SK-N-SH treated with all-trans-retinoic acid at 6 μM for 48 hours (cell line): Measurements from ENCODE around the gene CFAP107.

ENCODE experiments used
- ATAC-seq: fragments of 200-7000 bp; cut with Tn5 transposase; 3 replicates; pipeline ENCODE4 v1.9.1; 2020; ENCODE audit warnings: mild to moderate bottlenecking, moderate library complexity
- ARNTL ChIP-seq: fragments of 450-650 bp; formaldehyde crosslinking; IDR thresholded peaks from 2 replicates; pipeline ENCODE4 v1.5.0; 2020; ENCODE audit warnings: low read depth, mild to moderate bottlenecking, moderate library complexity, borderline replicate concordance
- BACH2 ChIP-seq: fragments of 250-450 bp; sonication (Bioruptor Pico); IDR thresholded peaks from 2 replicates; pipeline ENCODE4 v1.9.0; 2021; ENCODE audit warnings: mild to moderate bottlenecking, borderline replicate concordance
- CSDC2 ChIP-seq: fragments of 250-450 bp; sonication (Bioruptor Pico); IDR thresholded peaks from 2 replicates; pipeline ENCODE4 v1.5.0; 2020; ENCODE audit warnings: mild to moderate bottlenecking, moderate library complexity
- CSRNP3 ChIP-seq: fragments of 250-450 bp; sonication (Bioruptor Pico); IDR thresholded peaks from 2 replicates; pipeline ENCODE4 v1.5.1; 2021; ENCODE audit warnings: mild to moderate bottlenecking, moderate library complexity
- ESRRG ChIP-seq: fragments of 250-450 bp; sonication (Bioruptor Pico); IDR thresholded peaks from 2 replicates; pipeline ENCODE4 v1.6.1; 2021; ENCODE audit warnings: mild to moderate bottlenecking
- GLIS3 ChIP-seq: fragments of 250-450 bp; sonication (Bioruptor Pico); IDR thresholded peaks from 2 replicates; pipeline ENCODE4 v1.5.0; 2020; ENCODE audit warnings: mild to moderate bottlenecking, moderate library complexity
- OSR1 ChIP-seq: fragments of 250-450 bp; sonication (Bioruptor Pico); IDR thresholded peaks from 2 replicates; pipeline ENCODE4 v1.8.0; 2022; ENCODE audit warnings: moderate library complexity, mild to moderate bottlenecking, inconsistent platforms
- PPARA ChIP-seq: fragments of 250-450 bp; sonication (Bioruptor Pico); IDR thresholded peaks from 2 replicates; pipeline ENCODE4 v1.5.0; 2020; ENCODE audit warnings: mild to moderate bottlenecking, borderline replicate concordance
- RARB ChIP-seq: fragments of 250-450 bp; sonication (Bioruptor Pico); IDR thresholded peaks from 2 replicates; pipeline ENCODE4 v1.8.0; 2021; ENCODE audit warnings: mild to moderate bottlenecking, moderate library complexity
- SNAI2 ChIP-seq: fragments of 250-450 bp; sonication (Bioruptor Pico); IDR thresholded peaks from 2 replicates; pipeline ENCODE4 v1.5.0; 2020; ENCODE audit warnings: mild to moderate bottlenecking, moderate library complexity
- TCF4 ChIP-seq: fragments of 250-450 bp; sonication (Bioruptor Pico); IDR thresholded peaks from 2 replicates; pipeline ENCODE4 v1.8.0; 2021; ENCODE audit warnings: mild to moderate bottlenecking, moderate library complexity, borderline replicate concordance
- TSHZ2 ChIP-seq: fragments of 250-450 bp; sonication (Bioruptor Pico); IDR thresholded peaks from 2 replicates; pipeline ENCODE4 v1.5.0; 2020; ENCODE audit warnings: mild to moderate bottlenecking, moderate library complexity
- ZFP3 ChIP-seq: fragments of 250-450 bp; sonication (Bioruptor Pico); IDR thresholded peaks from 2 replicates; pipeline ENCODE4 v1.5.0; 2020; ENCODE audit warnings: mild to moderate bottlenecking, moderate library complexity
- ZFP30 ChIP-seq: fragments of 450-650 bp; formaldehyde crosslinking; IDR thresholded peaks from 2 replicates; pipeline ENCODE4 v1.5.0; 2022; ENCODE audit warnings: mild to moderate bottlenecking, moderate library complexity
- ZNF565 ChIP-seq: fragments of 450-650 bp; formaldehyde crosslinking; conservative IDR thresholded peaks from 2 replicates; pipeline ENCODE4 v1.5.0; 2020; ENCODE audit warnings: low read depth, mild to moderate bottlenecking, moderate library complexity
- ZNF70 ChIP-seq: fragments of 450-650 bp; formaldehyde crosslinking; IDR thresholded peaks from 2 replicates; pipeline ENCODE4 v1.5.0; 2020; ENCODE audit warnings: mild to moderate bottlenecking, moderate library complexity
- TF ChIP-seq, protein P1 (sequence below): fragments of 250-450 bp; sonication (Bioruptor Pico); IDR thresholded peaks from 2 replicates; pipeline ENCODE4 v1.5.1; 2020; ENCODE audit warnings: low read depth, mild to moderate bottlenecking, moderate library complexity
- TF ChIP-seq, protein P2 (sequence below): fragments of 250-450 bp; sonication (Bioruptor Pico); IDR thresholded peaks from 2 replicates; pipeline ENCODE4 v1.8.0; 2021; ENCODE audit warnings: low read depth, mild to moderate bottlenecking, moderate library complexity, borderline replicate concordance

CFAP107 gene

GRCh38 chr1:12810691-12811408 lies 64.8 kb downstream of the CFAP107 start:
- TF ChIP-seq PPARA (CRISPR knock-in tag) (no peak), ZNF565 (no peak), ESRRG (CRISPR knock-in tag) (no peak), BACH2 (CRISPR knock-in tag) (no peak), CSRNP3 (no peak), TSHZ2 (no peak), RARB (no peak), SNAI2 (no peak), CSDC2 (no peak), OSR1 (CRISPR knock-in tag) (no peak), ZFP3 (no peak), ZNF70 (CRISPR knock-in tag) (no peak), TCF4 (CRISPR knock-in tag) (no peak), ARNTL (CRISPR knock-in tag) (no peak), GLIS3 (no peak)
- TF ChIP-seq, protein P1, sequence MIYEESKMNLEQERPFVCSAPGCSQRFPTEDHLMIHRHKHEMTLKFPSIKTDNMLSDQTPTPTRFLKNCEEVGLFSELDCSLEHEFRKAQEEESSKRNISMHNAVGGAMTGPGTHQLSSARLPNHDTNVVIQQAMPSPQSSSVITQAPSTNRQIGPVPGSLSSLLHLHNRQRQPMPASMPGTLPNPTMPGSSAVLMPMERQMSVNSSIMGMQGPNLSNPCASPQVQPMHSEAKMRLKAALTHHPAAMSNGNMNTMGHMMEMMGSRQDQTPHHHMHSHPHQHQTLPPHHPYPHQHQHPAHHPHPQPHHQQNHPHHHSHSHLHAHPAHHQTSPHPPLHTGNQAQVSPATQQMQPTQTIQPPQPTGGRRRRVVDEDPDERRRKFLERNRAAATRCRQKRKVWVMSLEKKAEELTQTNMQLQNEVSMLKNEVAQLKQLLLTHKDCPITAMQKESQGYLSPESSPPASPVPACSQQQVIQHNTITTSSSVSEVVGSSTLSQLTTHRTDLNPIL (CRISPR knock-in tag) = no peak
- TF ChIP-seq, protein P2, sequence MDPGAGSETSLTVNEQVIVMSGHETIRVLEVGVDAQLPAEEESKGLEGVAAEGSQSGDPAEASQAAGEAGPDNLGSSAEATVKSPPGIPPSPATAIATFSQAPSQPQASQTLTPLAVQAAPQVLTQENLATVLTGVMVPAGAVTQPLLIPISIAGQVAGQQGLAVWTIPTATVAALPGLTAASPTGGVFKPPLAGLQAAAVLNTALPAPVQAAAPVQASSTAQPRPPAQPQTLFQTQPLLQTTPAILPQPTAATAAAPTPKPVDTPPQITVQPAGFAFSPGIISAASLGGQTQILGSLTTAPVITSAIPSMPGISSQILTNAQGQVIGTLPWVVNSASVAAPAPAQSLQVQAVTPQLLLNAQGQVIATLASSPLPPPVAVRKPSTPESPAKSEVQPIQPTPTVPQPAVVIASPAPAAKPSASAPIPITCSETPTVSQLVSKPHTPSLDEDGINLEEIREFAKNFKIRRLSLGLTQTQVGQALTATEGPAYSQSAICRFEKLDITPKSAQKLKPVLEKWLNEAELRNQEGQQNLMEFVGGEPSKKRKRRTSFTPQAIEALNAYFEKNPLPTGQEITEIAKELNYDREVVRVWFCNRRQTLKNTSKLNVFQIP = no peak
- peak; percentile 88 for ATAC-seq

GRCh38 chr1:12811409-12811784 lies 65.4 kb downstream of the CFAP107 start:
- TF ChIP-seq TCF4 (CRISPR knock-in tag) (no peak), ZFP30 (CRISPR knock-in tag) (no peak), ARNTL (CRISPR knock-in tag) (no peak), ESRRG (CRISPR knock-in tag) (no peak)
- peak; percentile 58 for ATAC-seq
